ENCODE results near the gene LMCD1. TPM values are rescaled to one million over a fixed set of nuclear protein-coding genes. Genes with fewer than 3 reads are reported as not detected.

LMCD1 gene
- total and polyA plus RNA-seq, 2 experiments from 2014 or later, result 21.8 to 35.3 TPM

GRCh38 chr3:8456412-8456811 lies 45.2 kb upstream of the LMCD1 start:
- no peak overlapping the region for H3K4me3 ChIP-seq
- peak overlapping the region; percentile 43; the same call in 1 of the 2 replicates for H3K4me2 ChIP-seq

More at GRCh38 chr3:8456412-8456811, 45.2 kb upstream of the LMCD1 start:
- H3F3A ChIP-seq (replicated peaks; ENCODE audit: low read depth), result no peaks in the 10 kb centered on the region
- Mint-ChIP-seq H3K4me1 (peaks cover 9% of the 10 kb centered on the region), H3K36me3 (ENCODE audit: low read depth) (no peaks in the 10 kb centered on the region), H3K27ac (no peak overlapping the region), H3K9me3 (no peaks in the 10 kb centered on the region), H3K27me3 (ENCODE audit: insufficient read depth, low read depth, poor library complexity) (no peaks in the 10 kb centered on the region), H3K4me3 (no peak overlapping the region)
- H3K36me3 ChIP-seq (ENCODE audit: insufficient read depth), result no peaks in the 10 kb centered on the region
- H3K79me2 ChIP-seq (replicated peaks; ENCODE audit: insufficient read depth), result no peaks in the 10 kb centered on the region
- H4K20me1 ChIP-seq (replicated peaks; ENCODE audit: insufficient read depth), result no peaks in the 10 kb centered on the region
- DNase-seq (ENCODE audit: low spot score) (no peak), ATAC-seq (peak; percentile 61)
- no peaks in the 10 kb centered on the region for H3K27me3 ChIP-seq (ENCODE audit: insufficient read depth)
- H2AFZ ChIP-seq, result no peak overlapping the region
- TF ChIP-seq POLR2AphosphoS5 (IDR thresholded peaks at IDR 0.05; ENCODE audit: low read depth), result no peak
- no peak for TF ChIP-seq EZH2 (IDR thresholded peaks at IDR 0.05; ENCODE audit: low read depth, unreplicated experiment)
- TF ChIP-seq CREB1 (CRISPR knock-in tag; IDR thresholded peaks at IDR 0.05; ENCODE audit: low read depth), result no peak
- TF ChIP-seq STAT1 (IDR thresholded peaks at IDR 0.05; ENCODE audit: unreplicated experiment), result no peak
- TF ChIP-seq ZNF114 (CRISPR knock-in tag; IDR thresholded peaks at IDR 0.05), result no peak
- no peak for TF ChIP-seq ZNF331 (CRISPR knock-in tag; IDR thresholded peaks at IDR 0.05; ENCODE audit: low read depth)
- no peak for TF ChIP-seq JUNB (IDR thresholded peaks at IDR 0.05; ENCODE audit: unreplicated experiment)
- no peak for TF ChIP-seq REST (IDR thresholded peaks at IDR 0.05; ENCODE audit: unreplicated experiment)
- TF ChIP-seq EZH2phosphoT487 (IDR thresholded peaks at IDR 0.05; ENCODE audit: unreplicated experiment), result no peak
- no peak for TF ChIP-seq NANOG (IDR thresholded peaks at IDR 0.05; ENCODE audit: borderline replicate concordance)
- TF ChIP-seq CTCF (conservative IDR thresholded peaks at IDR 0.05; ENCODE audit: low read depth in 2 of 2), result no peak
- no peak for TF ChIP-seq ZNF462 (CRISPR knock-in tag; IDR thresholded peaks at IDR 0.05)
- no peak for TF ChIP-seq ETS1 (IDR thresholded peaks at IDR 0.05)
- no peak overlapping the region for H3K27ac ChIP-seq (ENCODE audit: low read depth)
- 0 out of 2 replicates have a peak, but pooled peaks cover 11% of the 10 kb centered on the region for H3K9me2 ChIP-seq (ENCODE audit: insufficient read depth)
- no peaks in the 10 kb centered on the region; the same call in 1 of the 2 replicates for H3K4me1 ChIP-seq (ENCODE audit: insufficient read depth)

Measured in GM23338 (cell line).